SK-N-SH treated with all-trans-retinoic acid at 6 μM for 48 hours (cell line): Measurements from ENCODE around the gene ESYT2.
A peak's percentile ranks its signal among the peaks of the same experiment; 100 is the strongest.

Experiments used
- ATAC-seq: fragments of 200-7000 bp; cut with Tn5 transposase; 3 replicates; pipeline ENCODE4 v1.9.1; 2020; ENCODE audit warnings: mild to moderate bottlenecking, moderate library complexity
- ARNTL ChIP-seq: fragments of 450-650 bp; formaldehyde crosslinking; IDR thresholded peaks from 2 replicates; pipeline ENCODE4 v1.5.0; 2020; ENCODE audit warnings: low read depth, mild to moderate bottlenecking, moderate library complexity, borderline replicate concordance
- BACH2 ChIP-seq: fragments of 250-450 bp; sonication (Bioruptor Pico); IDR thresholded peaks from 2 replicates; pipeline ENCODE4 v1.9.0; 2021; ENCODE audit warnings: mild to moderate bottlenecking, borderline replicate concordance
- CREB5 ChIP-seq: fragments of 250-450 bp; sonication (Bioruptor Pico); IDR thresholded peaks from 2 replicates; pipeline ENCODE4 v1.5.1; 2020; ENCODE audit warnings: low read depth, mild to moderate bottlenecking, moderate library complexity
- CSDC2 ChIP-seq: fragments of 250-450 bp; sonication (Bioruptor Pico); IDR thresholded peaks from 2 replicates; pipeline ENCODE4 v1.5.0; 2020; ENCODE audit warnings: mild to moderate bottlenecking, moderate library complexity
- ESRRG ChIP-seq: fragments of 250-450 bp; sonication (Bioruptor Pico); IDR thresholded peaks from 2 replicates; pipeline ENCODE4 v1.6.1; 2021; ENCODE audit warnings: mild to moderate bottlenecking
- GLIS3 ChIP-seq: fragments of 250-450 bp; sonication (Bioruptor Pico); IDR thresholded peaks from 2 replicates; pipeline ENCODE4 v1.5.0; 2020; ENCODE audit warnings: mild to moderate bottlenecking, moderate library complexity
- ISL1 ChIP-seq: fragments of 250-450 bp; sonication (Bioruptor Pico); IDR thresholded peaks from 2 replicates; pipeline ENCODE4 v2.1.2; 2022; ENCODE audit warnings: mild to moderate bottlenecking, moderate library complexity
- PATZ1 ChIP-seq: fragments of 250-450 bp; sonication (Bioruptor Pico); IDR thresholded peaks from 2 replicates; pipeline ENCODE4 v1.8.0; 2020; ENCODE audit warnings: mild to moderate bottlenecking, moderate library complexity, borderline replicate concordance
- PPARA ChIP-seq: fragments of 250-450 bp; sonication (Bioruptor Pico); IDR thresholded peaks from 2 replicates; pipeline ENCODE4 v1.5.0; 2020; ENCODE audit warnings: mild to moderate bottlenecking, borderline replicate concordance
- RARB ChIP-seq: fragments of 250-450 bp; sonication (Bioruptor Pico); IDR thresholded peaks from 2 replicates; pipeline ENCODE4 v1.8.0; 2021; ENCODE audit warnings: mild to moderate bottlenecking, moderate library complexity
- SNAI2 ChIP-seq: fragments of 250-450 bp; sonication (Bioruptor Pico); IDR thresholded peaks from 2 replicates; pipeline ENCODE4 v1.5.0; 2020; ENCODE audit warnings: mild to moderate bottlenecking, moderate library complexity
- TCF4 ChIP-seq: fragments of 250-450 bp; sonication (Bioruptor Pico); IDR thresholded peaks from 2 replicates; pipeline ENCODE4 v1.8.0; 2021; ENCODE audit warnings: mild to moderate bottlenecking, moderate library complexity, borderline replicate concordance
- TOX ChIP-seq: fragments of 250-450 bp; sonication (Bioruptor Pico); IDR thresholded peaks from 2 replicates; pipeline ENCODE4 v1.8.0; 2021; ENCODE audit warnings: mild to moderate bottlenecking, moderate library complexity, borderline replicate concordance
- ZFP3 ChIP-seq: fragments of 250-450 bp; sonication (Bioruptor Pico); IDR thresholded peaks from 2 replicates; pipeline ENCODE4 v1.5.0; 2020; ENCODE audit warnings: mild to moderate bottlenecking, moderate library complexity
- ZFP30 ChIP-seq: fragments of 450-650 bp; formaldehyde crosslinking; IDR thresholded peaks from 2 replicates; pipeline ENCODE4 v1.5.0; 2022; ENCODE audit warnings: mild to moderate bottlenecking, moderate library complexity
- ZNF565 ChIP-seq: fragments of 450-650 bp; formaldehyde crosslinking; conservative IDR thresholded peaks from 2 replicates; pipeline ENCODE4 v1.5.0; 2020; ENCODE audit warnings: low read depth, mild to moderate bottlenecking, moderate library complexity
- ZNF70 ChIP-seq: fragments of 450-650 bp; formaldehyde crosslinking; IDR thresholded peaks from 2 replicates; pipeline ENCODE4 v1.5.0; 2020; ENCODE audit warnings: mild to moderate bottlenecking, moderate library complexity
- ZNF8 ChIP-seq: fragments of 450-650 bp; formaldehyde crosslinking; IDR thresholded peaks from 2 replicates; pipeline ENCODE4 v1.5.0; 2020; ENCODE audit warnings: mild to moderate bottlenecking, moderate library complexity
- TF ChIP-seq, protein P1 (sequence below): fragments of 250-450 bp; sonication (Bioruptor Pico); IDR thresholded peaks from 2 replicates; pipeline ENCODE4 v1.5.1; 2021; ENCODE audit warnings: mild to moderate bottlenecking, moderate library complexity
- TF ChIP-seq, protein P2 (sequence below): fragments of 250-450 bp; sonication (Bioruptor Pico); IDR thresholded peaks from 2 replicates; pipeline ENCODE4 v1.8.0; 2021; ENCODE audit warnings: low read depth, mild to moderate bottlenecking, moderate library complexity, borderline replicate concordance
- TF ChIP-seq, protein P3 (sequence below): fragments of 250-450 bp; sonication (Bioruptor Pico); IDR thresholded peaks from 2 replicates; pipeline ENCODE4 v1.5.0; 2020; ENCODE audit warnings: mild to moderate bottlenecking, moderate library complexity

Gene ESYT2

DNA sequence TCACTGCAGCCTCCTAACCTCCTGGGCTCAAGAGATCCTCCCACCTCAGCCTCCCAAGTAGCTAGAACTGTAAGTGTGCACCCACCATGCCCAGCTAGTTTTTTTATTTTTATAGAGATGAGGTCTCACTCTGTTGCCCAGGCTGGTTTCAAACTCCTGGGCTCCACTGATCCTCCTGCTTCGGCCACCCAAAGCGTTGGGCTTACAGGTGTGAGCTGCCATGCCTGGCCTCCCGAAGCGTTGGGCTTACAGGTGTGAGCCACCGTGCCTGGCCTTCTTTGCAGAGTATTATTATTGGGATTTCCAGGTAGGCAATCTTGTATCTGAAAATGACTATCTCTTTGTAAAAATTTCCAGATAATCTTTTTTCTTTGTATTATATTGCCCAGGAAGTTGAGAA is 101.6 kb downstream of the ESYT2 start:
- no peak for TF ChIP-seq ZNF70
- no peak for TF ChIP-seq CREB5 (CRISPR knock-in tag)
- TF ChIP-seq, protein P1, sequence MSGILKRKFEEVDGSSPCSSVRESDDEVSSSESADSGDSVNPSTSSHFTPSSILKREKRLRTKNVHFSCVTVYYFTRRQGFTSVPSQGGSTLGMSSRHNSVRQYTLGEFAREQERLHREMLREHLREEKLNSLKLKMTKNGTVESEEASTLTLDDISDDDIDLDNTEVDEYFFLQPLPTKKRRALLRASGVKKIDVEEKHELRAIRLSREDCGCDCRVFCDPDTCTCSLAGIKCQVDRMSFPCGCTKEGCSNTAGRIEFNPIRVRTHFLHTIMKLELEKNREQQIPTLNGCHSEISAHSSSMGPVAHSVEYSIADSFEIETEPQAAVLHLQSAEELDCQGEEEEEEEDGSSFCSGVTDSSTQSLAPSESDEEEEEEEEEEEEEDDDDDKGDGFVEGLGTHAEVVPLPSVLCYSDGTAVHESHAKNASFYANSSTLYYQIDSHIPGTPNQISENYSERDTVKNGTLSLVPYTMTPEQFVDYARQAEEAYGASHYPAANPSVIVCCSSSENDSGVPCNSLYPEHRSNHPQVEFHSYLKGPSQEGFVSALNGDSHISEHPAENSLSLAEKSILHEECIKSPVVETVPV (CRISPR knock-in tag) = no peak
- no peak for TF ChIP-seq CSDC2 (CRISPR knock-in tag)
- TF ChIP-seq PPARA (CRISPR knock-in tag) = no peak
- TF ChIP-seq, all 23 proteins: peak for 0
- no peak for ATAC-seq

DNA sequence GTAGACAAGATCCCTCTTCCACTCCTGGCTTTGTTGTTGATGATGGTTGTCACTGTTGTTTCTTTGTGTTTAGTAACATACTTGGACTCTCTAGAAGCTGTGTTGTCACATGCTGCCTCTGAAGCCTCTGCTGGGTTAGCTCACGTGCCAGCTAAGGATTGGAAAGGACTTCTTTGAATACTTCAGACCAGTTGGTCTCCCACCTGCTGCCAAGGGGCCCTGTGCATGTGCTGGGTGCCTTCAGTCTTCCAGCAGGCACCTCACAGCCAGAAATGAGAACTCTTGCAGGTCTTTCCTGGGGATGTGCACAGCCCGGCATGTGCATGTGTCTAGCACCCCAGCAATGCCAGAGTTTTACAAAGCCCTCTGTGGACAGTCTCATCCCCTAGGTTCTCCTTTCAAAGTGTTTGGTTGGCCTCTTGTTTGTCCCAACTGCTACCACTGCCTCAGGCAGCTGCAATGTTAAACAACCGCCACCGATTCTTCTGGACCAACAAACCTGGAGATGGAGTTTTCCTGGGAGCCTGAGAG is 103.0 kb downstream of the ESYT2 start:
- peak; percentile 29 for ATAC-seq
- TF ChIP-seq TOX (no peak), TCF4 (CRISPR knock-in tag) (no peak), ZNF8 (CRISPR knock-in tag) (no peak), BACH2 (no peak), ZNF70 (no peak), PPARA (CRISPR knock-in tag) (no peak), SNAI2 (CRISPR knock-in tag) (no peak), ZNF565 (CRISPR knock-in tag) (no peak), ARNTL (CRISPR knock-in tag) (no peak), GLIS3 (no peak), ESRRG (CRISPR knock-in tag) (no peak), RARB (CRISPR knock-in tag) (no peak), ZFP3 (CRISPR knock-in tag) (no peak), CSDC2 (CRISPR knock-in tag) (no peak), PATZ1 (no peak), ZFP30 (CRISPR knock-in tag) (no peak), ISL1 (CRISPR knock-in tag) (no peak)
- TF ChIP-seq, protein P1 (CRISPR knock-in tag) = no peak
- TF ChIP-seq, protein P2, sequence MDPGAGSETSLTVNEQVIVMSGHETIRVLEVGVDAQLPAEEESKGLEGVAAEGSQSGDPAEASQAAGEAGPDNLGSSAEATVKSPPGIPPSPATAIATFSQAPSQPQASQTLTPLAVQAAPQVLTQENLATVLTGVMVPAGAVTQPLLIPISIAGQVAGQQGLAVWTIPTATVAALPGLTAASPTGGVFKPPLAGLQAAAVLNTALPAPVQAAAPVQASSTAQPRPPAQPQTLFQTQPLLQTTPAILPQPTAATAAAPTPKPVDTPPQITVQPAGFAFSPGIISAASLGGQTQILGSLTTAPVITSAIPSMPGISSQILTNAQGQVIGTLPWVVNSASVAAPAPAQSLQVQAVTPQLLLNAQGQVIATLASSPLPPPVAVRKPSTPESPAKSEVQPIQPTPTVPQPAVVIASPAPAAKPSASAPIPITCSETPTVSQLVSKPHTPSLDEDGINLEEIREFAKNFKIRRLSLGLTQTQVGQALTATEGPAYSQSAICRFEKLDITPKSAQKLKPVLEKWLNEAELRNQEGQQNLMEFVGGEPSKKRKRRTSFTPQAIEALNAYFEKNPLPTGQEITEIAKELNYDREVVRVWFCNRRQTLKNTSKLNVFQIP (CRISPR knock-in tag) = no peak

DNA sequence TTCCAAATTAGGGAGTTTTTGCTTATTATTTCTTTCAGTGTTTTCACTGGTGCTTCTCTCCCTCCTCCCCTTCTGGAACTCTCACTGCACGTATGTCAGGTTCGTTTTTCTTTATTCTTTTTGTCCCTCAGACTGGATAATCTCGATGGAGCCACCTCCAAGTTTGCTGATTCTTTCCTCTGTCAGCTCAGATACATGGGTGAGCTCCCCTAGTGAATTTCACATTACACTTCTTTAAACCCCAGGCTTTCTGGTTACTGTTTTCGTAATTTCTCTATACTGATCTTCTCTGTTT is 103.9 kb downstream of the ESYT2 start:
- TF ChIP-seq CSDC2 (CRISPR knock-in tag) (no peak), GLIS3 (no peak), ZFP30 (CRISPR knock-in tag) (no peak), SNAI2 (CRISPR knock-in tag) (no peak), CREB5 (CRISPR knock-in tag) (no peak), ARNTL (CRISPR knock-in tag) (no peak), ISL1 (CRISPR knock-in tag) (no peak), PPARA (CRISPR knock-in tag) (no peak)
- TF ChIP-seq, protein P3, sequence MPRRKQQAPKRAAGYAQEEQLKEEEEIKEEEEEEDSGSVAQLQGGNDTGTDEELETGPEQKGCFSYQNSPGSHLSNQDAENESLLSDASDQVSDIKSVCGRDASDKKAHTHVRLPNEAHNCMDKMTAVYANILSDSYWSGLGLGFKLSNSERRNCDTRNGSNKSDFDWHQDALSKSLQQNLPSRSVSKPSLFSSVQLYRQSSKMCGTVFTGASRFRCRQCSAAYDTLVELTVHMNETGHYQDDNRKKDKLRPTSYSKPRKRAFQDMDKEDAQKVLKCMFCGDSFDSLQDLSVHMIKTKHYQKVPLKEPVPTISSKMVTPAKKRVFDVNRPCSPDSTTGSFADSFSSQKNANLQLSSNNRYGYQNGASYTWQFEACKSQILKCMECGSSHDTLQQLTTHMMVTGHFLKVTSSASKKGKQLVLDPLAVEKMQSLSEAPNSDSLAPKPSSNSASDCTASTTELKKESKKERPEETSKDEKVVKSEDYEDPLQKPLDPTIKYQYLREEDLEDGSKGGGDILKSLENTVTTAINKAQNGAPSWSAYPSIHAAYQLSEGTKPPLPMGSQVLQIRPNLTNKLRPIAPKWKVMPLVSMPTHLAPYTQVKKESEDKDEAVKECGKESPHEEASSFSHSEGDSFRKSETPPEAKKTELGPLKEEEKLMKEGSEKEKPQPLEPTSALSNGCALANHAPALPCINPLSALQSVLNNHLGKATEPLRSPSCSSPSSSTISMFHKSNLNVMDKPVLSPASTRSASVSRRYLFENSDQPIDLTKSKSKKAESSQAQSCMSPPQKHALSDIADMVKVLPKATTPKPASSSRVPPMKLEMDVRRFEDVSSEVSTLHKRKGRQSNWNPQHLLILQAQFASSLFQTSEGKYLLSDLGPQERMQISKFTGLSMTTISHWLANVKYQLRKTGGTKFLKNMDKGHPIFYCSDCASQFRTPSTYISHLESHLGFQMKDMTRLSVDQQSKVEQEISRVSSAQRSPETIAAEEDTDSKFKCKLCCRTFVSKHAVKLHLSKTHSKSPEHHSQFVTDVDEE = no peak
- TF ChIP-seq, protein P2 (CRISPR knock-in tag) = no peak
- TF ChIP-seq, protein P1 (CRISPR knock-in tag) = no peak
- no peak for ATAC-seq
